Breast epithelium (tissue), 4 donors: Measurements from ENCODE around the gene SMIM14. TPM values are rescaled to one million over a fixed set of nuclear protein-coding genes. Genes with fewer than 3 reads are reported as not detected.
"Not testable (repeated sequence)": the region's sequence is repeated elsewhere in the genome, so short reads cannot be mapped to it uniquely, and the experiment has no call there.

Experiments used
- DNase-seq, 2 donors: peaks; one replicate each; pipeline ENCODE4 v3.0.0-alpha.2; 2019; ENCODE audit warnings: low spot score in 2 of 2
- H3K27ac ChIP-seq, 2 donors: fragments of 200-600 bp; sonication (generic) in 1 of 2; one replicate each; pipeline ENCODE4 v1.5.1; 2016 to 2019; ENCODE audit warnings: mild to moderate bottlenecking in 1 of 2
- H3K27me3 ChIP-seq, 2 donors: fragments of 200-600 bp; sonication (generic) in 1 of 2; one replicate each; pipeline versions ENCODE4 v1.5.1 to v1.6.0; 2017 to 2019; ENCODE audit warnings: control low read depth in 1 of 2, mild to moderate bottlenecking in 1 of 2
- H3K36me3 ChIP-seq: fragments of 200-600 bp; one replicate; pipeline ENCODE4 v1.5.1; 2019
- H3K4me1 ChIP-seq, 2 donors: fragments of 200-600 bp; sonication (generic); one replicate each; pipeline ENCODE4 v1.5.1; 2016 to 2019; ENCODE audit warnings: control low read depth in 1 of 2
- H3K4me3 ChIP-seq, 3 donors: fragments of 200-600 bp; sonication (generic); 1 replicate in 2 of 3; 2 replicates in 1 of 3; pipeline ENCODE4 v1.5.1; 2016 to 2019; ENCODE audit warnings: mild to moderate bottlenecking in 3 of 3, moderate library complexity in 2 of 3
- H3K9me3 ChIP-seq, 2 donors: fragments of 200-600 bp; sonication (generic) in 1 of 2; one replicate each; pipeline ENCODE4 v1.5.1; 2016 to 2019; ENCODE audit warnings: control low read depth in 1 of 2
- POLR2A ChIP-seq: fragments of 450-650 bp; IDR thresholded peaks from one replicate; pipeline ENCODE4 v1.6.1; 2016; ENCODE audit warnings: antibody characterized with exemption, mild to moderate bottlenecking, moderate library complexity
- POLR2AphosphoS5 ChIP-seq, 3 donors: sonication (generic); formaldehyde crosslinking; IDR thresholded peaks; one replicate each; pipeline ENCODE4 v1.6.1; 2017; ENCODE audit warnings: antibody characterized with exemption in 3 of 3
- intact Hi-C: fragments of 100-400 bp; cut with DNase I; formaldehyde crosslinking; loops from one replicate; pipeline ENCODE4 v1.15.1; 2023; ENCODE audit warnings: low total_unique reads
- total RNA-seq, 3 donors: library from RNA; depleted of rRNA; stranded (reverse); fragments of >200 nt; gene quantifications; one replicate each; pipeline ENCODE4 v1.1.0, GENCODE V29; 2016
- TF ChIP-seq, protein P1 (sequence below), 3 donors: fragments of 450-650 bp; IDR thresholded peaks; one replicate each; pipeline ENCODE4 v1.5.1; 2016 to 2017; ENCODE audit warnings: antibody characterized with exemption in 3 of 3, mild to moderate bottlenecking in 3 of 3, moderate library complexity in 3 of 3

SMIM14 gene
- 10 to 100 TPM; 38.7 to 71.0 (median 43.6) TPM for total RNA-seq

DNA sequence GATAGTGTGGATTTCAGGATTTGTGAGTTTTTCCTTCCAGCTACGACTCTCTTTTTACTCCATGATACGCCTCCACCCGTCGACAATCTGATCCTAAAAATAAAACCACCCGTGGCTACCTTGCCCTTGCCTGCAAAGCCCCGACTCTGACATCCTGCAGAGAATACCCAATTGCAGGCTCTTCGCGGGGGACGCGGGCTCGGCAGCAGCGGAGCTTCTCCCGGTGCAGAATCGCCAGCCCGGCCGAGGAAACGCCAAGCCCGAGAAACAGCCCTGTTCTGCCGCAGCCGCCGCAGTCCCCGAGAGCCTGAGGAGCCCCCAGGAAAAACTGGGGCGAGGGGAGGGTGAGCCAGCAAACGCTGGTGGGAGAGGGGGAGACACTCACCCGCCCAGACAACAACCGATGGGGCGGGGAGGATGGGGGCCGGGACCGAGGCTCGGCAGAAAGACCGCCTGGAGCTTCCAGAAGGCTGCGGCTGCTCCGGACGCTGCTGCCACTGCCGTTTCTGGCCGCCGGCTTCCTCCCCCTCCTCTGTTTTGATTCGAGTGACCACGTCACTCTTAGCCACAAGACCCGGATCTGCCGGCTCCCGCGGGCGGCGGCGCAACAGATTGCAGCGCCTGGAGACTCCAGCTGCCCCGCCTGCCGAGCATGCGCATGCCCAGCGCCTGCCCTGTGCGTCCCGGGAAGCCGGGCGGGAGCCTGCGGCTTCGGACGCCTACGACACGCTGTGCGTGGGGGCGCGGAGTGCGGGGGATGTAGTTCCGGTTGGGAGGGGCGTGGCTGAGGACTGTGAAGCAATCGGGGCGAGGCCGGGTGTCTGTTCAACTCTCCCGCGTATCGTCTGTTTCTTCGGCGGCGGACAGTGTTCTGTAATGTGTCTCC is at the start of gene SMIM14:
TSS of gene SMIM14 (minus strand) at position 512 of the 886 bp plus-strand sequence. CDS start 33,720 bp downstream, outside the sequence.
- TF ChIP-seq POLR2AphosphoS5 (IDR thresholded peaks at IDR 0.05) (peak; percentile 90 to 93 (median 92)), POLR2A (peak; percentile 86)
- TF ChIP-seq, protein P1, sequence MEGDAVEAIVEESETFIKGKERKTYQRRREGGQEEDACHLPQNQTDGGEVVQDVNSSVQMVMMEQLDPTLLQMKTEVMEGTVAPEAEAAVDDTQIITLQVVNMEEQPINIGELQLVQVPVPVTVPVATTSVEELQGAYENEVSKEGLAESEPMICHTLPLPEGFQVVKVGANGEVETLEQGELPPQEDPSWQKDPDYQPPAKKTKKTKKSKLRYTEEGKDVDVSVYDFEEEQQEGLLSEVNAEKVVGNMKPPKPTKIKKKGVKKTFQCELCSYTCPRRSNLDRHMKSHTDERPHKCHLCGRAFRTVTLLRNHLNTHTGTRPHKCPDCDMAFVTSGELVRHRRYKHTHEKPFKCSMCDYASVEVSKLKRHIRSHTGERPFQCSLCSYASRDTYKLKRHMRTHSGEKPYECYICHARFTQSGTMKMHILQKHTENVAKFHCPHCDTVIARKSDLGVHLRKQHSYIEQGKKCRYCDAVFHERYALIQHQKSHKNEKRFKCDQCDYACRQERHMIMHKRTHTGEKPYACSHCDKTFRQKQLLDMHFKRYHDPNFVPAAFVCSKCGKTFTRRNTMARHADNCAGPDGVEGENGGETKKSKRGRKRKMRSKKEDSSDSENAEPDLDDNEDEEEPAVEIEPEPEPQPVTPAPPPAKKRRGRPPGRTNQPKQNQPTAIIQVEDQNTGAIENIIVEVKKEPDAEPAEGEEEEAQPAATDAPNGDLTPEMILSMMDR (IDR thresholded peaks at IDR 0.05): peak in 1 of 3 donors; percentile 46
- Histone ChIP-seq H3K9me3 (no peaks in the 10 kb centered on the region), H3K36me3 (no peaks in the 10 kb centered on the region), H3K4me1 (peaks cover 0 to 11% of the 10 kb centered on the region in 2 donors), H3K4me3 (peak within 1 kb of the TSS; percentile 68 to 91 (median 90)), H3K27ac (peak within 1 kb of the TSS; percentile 91 to 99), H3K27me3 (no peaks in the 10 kb centered on the region)
- DNase-seq: peak; percentile 96 to 98
- intact Hi-C loops: loop anchor here (5.0 kb wide), 1 partner anchor 111 kb away; the partner anchor contains the start of gene UGDH

DNA sequence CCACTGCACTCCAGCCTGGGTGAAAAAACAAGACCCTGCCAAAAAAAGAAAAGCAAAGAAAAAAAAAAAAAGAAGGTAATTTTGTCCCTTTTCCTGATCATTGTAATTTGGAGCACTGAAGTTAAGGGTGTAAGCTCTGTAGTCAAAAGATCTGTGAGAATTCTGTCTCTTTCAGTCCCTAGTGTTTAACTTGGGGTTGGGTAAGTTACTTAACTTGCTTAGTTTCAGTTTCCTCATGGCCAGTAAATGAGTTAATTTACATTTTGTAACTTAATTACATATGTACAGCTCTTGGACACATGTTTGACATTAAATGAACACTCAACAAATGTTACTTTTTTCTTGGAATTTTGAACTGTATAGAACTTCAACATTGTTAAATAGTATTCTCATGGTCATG is 48.3 kb upstream of the SMIM14 start:
- no peak overlapping the region for H3K27ac ChIP-seq
- TF ChIP-seq, protein P1 (IDR thresholded peaks at IDR 0.05): no peak
- no peak for TF ChIP-seq POLR2A
- TF ChIP-seq POLR2AphosphoS5 (IDR thresholded peaks at IDR 0.05): no peak
- H3K27me3 ChIP-seq: no peaks in the 10 kb centered on the region
- H3K4me1 ChIP-seq: no peaks in the 10 kb centered on the region
- DNase-seq: no peak
- no peak overlapping the region for H3K4me3 ChIP-seq
- no peaks in the 10 kb centered on the region for H3K36me3 ChIP-seq
- no peaks in the 10 kb centered on the region for H3K9me3 ChIP-seq
- intact Hi-C loops: no loop called here

DNA sequence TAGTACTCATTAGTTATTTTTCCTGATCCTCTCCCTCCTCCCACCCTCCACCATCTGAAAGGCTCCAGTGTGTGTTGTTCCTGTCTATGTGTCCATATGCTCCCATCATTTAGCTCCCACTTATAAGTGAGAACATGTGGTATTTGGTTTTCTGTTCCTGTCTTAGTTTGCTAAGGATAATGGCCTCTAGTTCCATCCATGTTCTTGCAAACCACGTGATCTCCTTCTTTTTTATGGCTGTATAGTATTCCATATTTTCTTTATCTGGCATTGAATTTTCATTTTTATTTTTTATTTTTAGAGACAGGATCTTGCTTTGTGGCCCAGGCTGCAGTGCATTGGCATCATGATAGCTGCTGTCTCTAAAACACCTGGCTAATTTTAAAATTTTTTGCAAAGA is 47.3 kb upstream of the SMIM14 start:
- intact Hi-C loops: no loop called here
- no peak for TF ChIP-seq POLR2AphosphoS5 (IDR thresholded peaks at IDR 0.05)
- H3K27me3 ChIP-seq: no peaks in the 10 kb centered on the region
- no peak overlapping the region for H3K27ac ChIP-seq
- no peak for DNase-seq
- H3K36me3 ChIP-seq: no peaks in the 10 kb centered on the region
- H3K9me3 ChIP-seq: no peaks in the 10 kb centered on the region
- H3K4me3 ChIP-seq: no peak overlapping the region
- H3K4me1 ChIP-seq: no peaks in the 10 kb centered on the region

DNA sequence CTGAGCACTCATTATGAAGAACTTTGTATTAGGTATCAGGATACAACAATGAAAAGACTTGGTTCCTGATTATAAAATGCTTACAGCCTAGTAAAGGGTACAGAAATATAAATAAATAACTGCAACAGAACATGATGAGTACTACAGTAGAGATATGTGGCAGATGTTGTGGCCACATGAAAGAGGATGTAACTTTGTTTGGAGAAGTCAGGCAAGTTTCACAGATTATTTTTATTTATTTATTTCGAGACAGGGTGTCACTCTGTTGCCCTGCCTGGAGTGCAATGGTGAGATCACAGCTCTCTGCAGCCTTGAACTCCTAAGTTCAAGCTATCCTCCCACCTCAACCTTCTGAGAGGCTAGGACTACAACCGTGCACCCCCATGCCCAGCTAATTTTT is 43.5 kb upstream of the SMIM14 start:
- no peaks in the 10 kb centered on the region for H3K9me3 ChIP-seq
- no peak overlapping the region for H3K27ac ChIP-seq
- DNase-seq: no peak
- no peaks in the 10 kb centered on the region for H3K27me3 ChIP-seq
- H3K4me3 ChIP-seq: no peak overlapping the region
- no peak for TF ChIP-seq POLR2AphosphoS5 (IDR thresholded peaks at IDR 0.05)
- no peak for TF ChIP-seq POLR2A
- TF ChIP-seq, protein P1 (IDR thresholded peaks at IDR 0.05): no peak
- no peaks in the 10 kb centered on the region for H3K4me1 ChIP-seq
- H3K36me3 ChIP-seq: no peaks in the 10 kb centered on the region
- intact Hi-C loops: no loop called here

DNA sequence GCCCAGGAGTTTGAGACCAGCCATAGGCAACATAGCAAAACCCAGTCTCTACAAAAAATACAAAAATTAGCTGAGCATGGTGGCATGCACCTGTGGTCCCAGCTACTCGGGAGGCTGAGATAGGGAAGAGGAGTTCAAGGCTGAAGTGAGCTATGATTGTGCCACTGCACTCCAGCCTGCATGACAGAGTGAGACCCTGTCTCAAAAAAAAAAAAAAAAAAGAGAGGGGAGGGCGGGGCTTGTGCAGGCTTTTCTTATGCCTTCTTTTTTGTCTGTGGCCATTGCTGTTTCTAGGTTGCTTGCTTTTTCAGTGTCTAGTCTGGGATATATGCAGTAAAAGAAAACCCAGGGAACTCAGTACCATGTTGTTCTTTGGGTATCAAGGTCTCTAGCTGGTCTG is 42.3 kb upstream of the SMIM14 start:
- H3K36me3 ChIP-seq, H3K9me3 ChIP-seq, DNase-seq, H3K27ac ChIP-seq, H3K4me3 ChIP-seq, H3K4me1 ChIP-seq, intact Hi-C loops, H3K27me3 ChIP-seq: not testable (repeated sequence)

DNA sequence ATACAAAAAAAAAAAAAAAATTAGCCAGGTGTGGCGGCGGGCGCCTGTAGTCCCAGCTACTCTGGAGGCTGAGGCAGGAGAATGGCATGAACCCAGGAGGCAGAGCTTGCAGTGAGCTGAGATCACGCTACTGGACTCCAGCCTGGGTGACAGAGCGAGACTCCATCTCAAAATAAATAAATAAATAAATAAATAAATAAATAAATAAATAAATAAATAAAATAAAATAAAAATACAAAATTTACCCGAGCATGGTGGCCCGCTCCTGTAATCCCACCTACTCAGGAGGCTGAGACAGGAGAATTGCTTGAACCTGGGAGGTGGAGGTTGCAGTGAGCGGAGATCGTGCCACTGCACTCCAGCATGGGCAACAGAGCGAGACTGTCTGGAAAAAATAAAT is 37.0 kb upstream of the SMIM14 start:
- H3K27me3 ChIP-seq, H3K4me3 ChIP-seq, H3K27ac ChIP-seq, H3K9me3 ChIP-seq, intact Hi-C loops, DNase-seq, H3K4me1 ChIP-seq, H3K36me3 ChIP-seq: not testable (repeated sequence)

DNA sequence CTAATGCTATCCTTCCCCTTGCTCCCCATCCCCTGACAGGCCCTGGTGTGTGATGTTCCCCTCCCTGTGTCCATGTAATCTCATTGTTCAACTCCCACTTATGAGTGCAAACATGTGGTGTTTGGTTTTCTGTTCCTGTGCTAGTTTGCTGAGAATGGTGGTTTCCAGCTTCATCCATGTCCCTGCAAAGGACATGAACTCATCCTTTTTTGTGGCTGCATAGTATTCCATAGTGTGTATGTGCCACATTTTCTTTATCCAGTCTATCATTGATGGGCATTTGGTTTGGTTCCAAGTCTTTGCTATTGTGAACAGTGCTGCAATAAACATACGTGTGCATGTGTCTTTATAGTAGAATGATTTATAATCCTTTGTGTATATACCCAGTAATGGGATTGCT is 31.6 kb upstream of the SMIM14 start:
- H3K27me3 ChIP-seq, intact Hi-C loops, H3K4me3 ChIP-seq, DNase-seq, H3K9me3 ChIP-seq, H3K4me1 ChIP-seq, H3K27ac ChIP-seq, H3K36me3 ChIP-seq: not testable (repeated sequence)
